GM21717 (cell line): ENCODE data around the gene SERPINB10.
"Not testable (repeated sequence)": the region's sequence is repeated elsewhere in the genome, so short reads cannot be mapped to it uniquely, and the experiment has no call there.

Experiments
- ATAC-seq: cut with Tn5 transposase; IDR thresholded peaks from one replicate; pipeline ENCODE4 v1.9.1; 2021; ENCODE audit warnings: mild to moderate bottlenecking, moderate library complexity; ENCODE audit not compliant: unreplicated experiment

Gene SERPINB10

GRCh38 chr18:63940543-63941050 lies 32.8 kb downstream of the SERPINB10 start:
- not testable (repeated sequence) for ATAC-seq

GRCh38 chr18:63947051-63947790 lies 39.5 kb downstream of the SERPINB10 start:
- ATAC-seq: no peak

- ATAC-seq: peak; percentile 86
These were observed 41.4 kb downstream of the SERPINB10 start, which contains the start of gene HMSD for GRCh38 chr18:63949068-63949737. Gene HMSD, plus strand, starts transcription at chr18:63949301. Its CDS starts 4,155 bp downstream, at chr18:63953456.

- ATAC-seq: peak; percentile 52
These were observed 43.5 kb downstream of the SERPINB10 start for GRCh38 chr18:63951302-63951705.

- no peak for ATAC-seq
These were observed 46.1 kb downstream of the SERPINB10 start for GRCh38 chr18:63953811-63954210.

- no peak for ATAC-seq
These were observed 49.0 kb downstream of the SERPINB10 start for GRCh38 chr18:63956755-63957154.

- ATAC-seq: no peak
These were observed 53.1 kb downstream of the SERPINB10 start for GRCh38 chr18:63960891-63961290.

- no peak for ATAC-seq
These were observed 53.8 kb downstream of the SERPINB10 start for GRCh38 chr18:63961435-63961980.

- no peak for ATAC-seq
These were observed 54.4 kb downstream of the SERPINB10 start for GRCh38 chr18:63962137-63962536.

- ATAC-seq: peak; percentile 77
These were observed 56.0 kb downstream of the SERPINB10 start for GRCh38 chr18:63963615-63964256.

- no peak for ATAC-seq
These were observed 57.1 kb downstream of the SERPINB10 start for GRCh38 chr18:63964908-63965307.

GRCh38 chr18:63965716-63966330 lies 58.1 kb downstream of the SERPINB10 start:
- no peak for ATAC-seq

GRCh38 chr18:63969942-63970808 lies 62.4 kb downstream of the SERPINB10 start, which contains the start of gene SERPINB8:
Gene SERPINB8, plus strand, starts transcription at chr18:63970081. Its CDS starts 8,228 bp downstream, at chr18:63978309.
- ATAC-seq: peak; percentile 95

- peak; percentile 1 for ATAC-seq
These were observed 63.0 kb downstream of the SERPINB10 start for GRCh38 chr18:63970809-63971205.

- no peak for ATAC-seq
These were observed 63.7 kb downstream of the SERPINB10 start for GRCh38 chr18:63971320-63972001.

- ATAC-seq: no peak
These were observed 64.2 kb downstream of the SERPINB10 start for GRCh38 chr18:63972002-63972376.

- no peak for ATAC-seq
These were observed 67.2 kb downstream of the SERPINB10 start for GRCh38 chr18:63974991-63975390.

- no peak for ATAC-seq
These were observed 67.9 kb downstream of the SERPINB10 start for GRCh38 chr18:63975628-63976027.

- no peak for ATAC-seq
These were observed 69.3 kb downstream of the SERPINB10 start for GRCh38 chr18:63977040-63977439.
